CD14-positive monocyte (primary cell): ENCODE data around the gene MRPS9. TPM values are rescaled to one million over a fixed set of nuclear protein-coding genes. Genes with fewer than 3 reads are reported as not detected.

Source experiments
- DNase-seq, 3 donors: peaks; one replicate each; pipeline ENCODE4 v3.0.0-alpha.2; 2011 to 2022
- H2AFZ ChIP-seq: 2 replicates; pipeline ENCODE4 v1.6.0; 2012; ENCODE audit warnings: mild to moderate bottlenecking, low read depth, low read length, inconsistent platforms; ENCODE audit not compliant: insufficient read depth, poor library complexity, severe bottlenecking
- H3K27ac ChIP-seq, 2 donors: 1 replicate in 1 of 2; 2 replicates in 1 of 2; pipeline ENCODE4 v1.5.1; 2012 to 2013; ENCODE audit warnings: low read length in 2 of 2, control low read depth in 1 of 2, inconsistent platforms in 1 of 2, low read depth in 1 of 2, mild to moderate bottlenecking in 1 of 2
- H3K27me3 ChIP-seq, 2 donors: one replicate each; pipeline versions ENCODE4 v1.6.0 to v1.6.1; 2011 to 2013; ENCODE audit warnings: low read length in 2 of 2; ENCODE audit not compliant: control insufficient read depth in 2 of 2, insufficient read depth in 2 of 2
- H3K36me3 ChIP-seq, 2 donors: replicated peaks in 1 of 2; 1 replicate in 1 of 2; 2 replicates in 1 of 2; pipeline versions ENCODE4 v1.5.1 to v1.6.1; 2012 to 2013; ENCODE audit warnings: low read length in 2 of 2, control low read depth in 1 of 2, inconsistent platforms in 1 of 2, mild to moderate bottlenecking in 1 of 2; ENCODE audit not compliant: insufficient read depth in 2 of 2, control insufficient read depth in 1 of 2
- H3K4me1 ChIP-seq, 2 donors: 1 replicate in 1 of 2; 2 replicates in 1 of 2; pipeline versions ENCODE4 v1.5.1 to v1.6.1; 2012 to 2013; ENCODE audit warnings: low read length in 2 of 2, control low read depth in 1 of 2, inconsistent platforms in 1 of 2, mild to moderate bottlenecking in 1 of 2, moderate library complexity in 1 of 2; ENCODE audit not compliant: insufficient read depth in 2 of 2, control insufficient read depth in 1 of 2
- H3K4me2 ChIP-seq: replicated peaks from 2 replicates; pipeline ENCODE3; 2012; ENCODE audit warnings: low read length, moderate library complexity, mild to moderate bottlenecking; ENCODE audit not compliant: poor library complexity, severe bottlenecking; ENCODE audit errors: extremely low read depth
- H3K4me3 ChIP-seq, 3 experiments: fragments of 200-600 bp in 1 of 3; sonication (generic) in 1 of 3; replicated peaks in 1 of 3; 1 replicate in 2 of 3; 2 replicates in 1 of 3; pipeline ENCODE4 v1.5.1; 2011 to 2013; ENCODE audit warnings: low read length in 3 of 3, mild to moderate bottlenecking in 3 of 3, control low read depth in 2 of 3, low read depth in 2 of 3, inconsistent platforms in 1 of 3, moderate library complexity in 1 of 3
- H3K79me2 ChIP-seq: 2 replicates; pipeline ENCODE4 v1.6.0; 2012; ENCODE audit warnings: mild to moderate bottlenecking, control low read depth, inconsistent platforms, low read length, moderate library complexity; ENCODE audit not compliant: insufficient read depth
- H3K9ac ChIP-seq: 2 replicates; pipeline ENCODE4 v1.6.0; 2017; ENCODE audit warnings: low read length, mild to moderate bottlenecking; ENCODE audit not compliant: insufficient read depth, poor library complexity, severe bottlenecking
- H3K9me3 ChIP-seq, 2 donors: replicated peaks in 1 of 2; 1 replicate in 1 of 2; 2 replicates in 1 of 2; pipeline versions ENCODE4 v1.5.1 to v1.6.1; 2012 to 2013; ENCODE audit warnings: low read length in 2 of 2, control low read depth in 1 of 2; ENCODE audit not compliant: control insufficient read depth in 1 of 2, insufficient read depth in 1 of 2
- H4K20me1 ChIP-seq: 2 replicates; pipeline ENCODE4 v1.6.0; 2012; ENCODE audit warnings: mild to moderate bottlenecking, low read length, control low read depth, moderate library complexity; ENCODE audit not compliant: insufficient read depth
- H3K27ac Mint-ChIP-seq, 7 donors: one replicate each; pipeline ENCODE4 v1.8.0; 2020; ENCODE audit warnings: mild to moderate bottlenecking in 7 of 7, mixed read lengths in 7 of 7, moderate library complexity in 6 of 7, inconsistent platforms in 2 of 7
- H3K27me3 Mint-ChIP-seq, 3 donors: one replicate each; pipeline ENCODE4 v1.8.0; 2021 to 2022; ENCODE audit warnings: low read depth in 3 of 3, mild to moderate bottlenecking in 3 of 3, mixed read lengths in 3 of 3, moderate library complexity in 3 of 3, inconsistent platforms in 1 of 3
- H3K36me3 Mint-ChIP-seq, 2 donors: one replicate each; pipeline ENCODE4 v1.8.0; 2020; ENCODE audit warnings: mixed read lengths in 2 of 2, inconsistent platforms in 1 of 2, mild to moderate bottlenecking in 1 of 2
- H3K4me1 Mint-ChIP-seq: one replicate; pipeline ENCODE4 v1.8.0; 2020; ENCODE audit warnings: mild to moderate bottlenecking, mixed read lengths
- H3K4me3 Mint-ChIP-seq, 2 donors: one replicate each; pipeline ENCODE4 v1.8.0; 2020; ENCODE audit warnings: mild to moderate bottlenecking in 2 of 2, mixed read lengths in 2 of 2, moderate library complexity in 1 of 2
- H3K9me3 Mint-ChIP-seq, 7 donors: one replicate each; pipeline ENCODE4 v1.8.0; 2020 to 2022; ENCODE audit warnings: mixed read lengths in 7 of 7, mild to moderate bottlenecking in 6 of 7, moderate library complexity in 6 of 7, inconsistent platforms in 2 of 7
- CTCF ChIP-seq: fragments of 200-600 bp; IDR thresholded peaks from one replicate; pipeline ENCODE4 v1.8.0; 2022; ENCODE audit warnings: antibody characterized with exemption, mild to moderate bottlenecking
- WGBS: methylation state at CpG from one replicate; pipeline ENCODE4 v1.1.5; 2013; ENCODE audit warnings: missing lambda C conversion rate; ENCODE audit not compliant: insufficient coverage; 5-methylcytosine and 5-hydroxymethylcytosine counted together
- intact Hi-C, 2 donors: fragments of 100-400 bp; cut with micrococcal nuclease; formaldehyde crosslinking; loops; one replicate each; pipeline versions ENCODE4 v1.15.0 to v1.15.1; 2023
- polyA minus RNA-seq: library from RNA; depleted of rRNA, polyadenylated mRNA; stranded (reverse); fragments of >200 nt; gene quantifications from 2 replicates; pipeline ENCODE4 v1.2.3, GENCODE V29; 2012
- polyA plus RNA-seq, 3 donors: library from polyadenylated mRNA; depleted of rRNA in 1 of 3; unstranded in 2 of 3; stranded (reverse) in 1 of 3; fragments of 300-500 nt in 2 of 3; fragments of >200 nt in 1 of 3; fragmentation: Illumina TruSeq in 2 of 3; gene quantifications; 1 replicate in 2 of 3; 2 replicates in 1 of 3; pipeline ENCODE4 v1.2.3, GENCODE V29; 2012 to 2021
- total RNA-seq, 12 experiments: library from RNA in 1 of 12; stranded (reverse) in 1 of 12; fragments of 120-200 nt in 1 of 12; gene quantifications; one replicate each; pipeline ENCODE4 v1.2.4 and lab custom pipeline; 2013 to 2026; ENCODE audit warnings: mixed read lengths in 6 of 12, inconsistent platforms in 1 of 12

The MRPS9 gene
- total RNA-seq (2013) = 20.2 TPM
- 10 to 100 TPM in 2 of 3 donors, 1 to 10 TPM in 1; 9.9 to 12.5 (median 11.6) TPM for polyA plus RNA-seq
- 4.0 and 6.3 TPM in 2 replicates for polyA minus RNA-seq
- total RNA-seq (lab: John Stamatoyannopoulos, UW) = 2.1 to 11.9 (median 7.9) reads per million in 11 experiments

GRCh38 chr2:105037572-105038382, at the start of gene MRPS9:
MRPS9 (plus strand) TSS chr2:105038069; CDS start chr2:105038093, 24 bp downstream.
- H3K27ac ChIP-seq = peak within 1 kb of the TSS; percentile 36 to 78
- intact Hi-C loops = no loop called here
- H3K9me3 Mint-ChIP-seq = peaks cover 0 to 2% (median 0%) of the 10 kb centered on the region in 7 donors
- H3K9ac ChIP-seq = peak within 1 kb of the TSS; percentile 88
- H3K4me3 Mint-ChIP-seq = peak within 1 kb of the TSS; percentile 99 to 100
- peaks cover 2 to 10% (median 2%) of the 10 kb centered on the region in 3 donors for H3K27me3 Mint-ChIP-seq
- peak within 1 kb of the TSS; percentile 86 to 95 (median 91) for H3K27ac Mint-ChIP-seq
- peak within 1 kb of the TSS; percentile 64 to 94 (median 81) for H3K4me3 ChIP-seq
- H3K36me3 ChIP-seq = no peaks in the 10 kb centered on the region
- H3K9me3 ChIP-seq = no peaks in the 10 kb centered on the region
- no peaks in the 10 kb centered on the region for H4K20me1 ChIP-seq
- H3K4me1 ChIP-seq = peaks cover 12 to 16% of the 10 kb centered on the region in 2 donors
- peak; percentile 95 to 97 (median 96) for DNase-seq
- peak within 1 kb of the TSS; percentile 98 for H2AFZ ChIP-seq
- H3K27me3 ChIP-seq = no peaks in the 10 kb centered on the region
- peaks cover 23% of the 10 kb centered on the region for H3K79me2 ChIP-seq
- under 1% methylated on average over 52 of the region's 55 CpGs for WGBS
- peak within 1 kb of the TSS; percentile 80 for H3K4me2 ChIP-seq
- peaks cover 0 to 3% of the 10 kb centered on the region in 2 donors for H3K36me3 Mint-ChIP-seq
- peaks cover 22% of the 10 kb centered on the region for H3K4me1 Mint-ChIP-seq
- no peak for TF ChIP-seq CTCF

GRCh38 chr2:105005181-105005951, 32.5 kb upstream of the MRPS9 start:
- no CpG with 5 or more reads among the region's 2 CpGs for WGBS
- peaks cover 7 to 32% (median 21%) of the 10 kb centered on the region in 7 donors for H3K9me3 Mint-ChIP-seq

More at GRCh38 chr2:105005181-105005951, 32.5 kb upstream of the MRPS9 start:
- no peak overlapping the region for H3K27ac Mint-ChIP-seq
- Histone ChIP-seq H3K9me3 (peaks cover 10 to 12% of the 10 kb centered on the region in 2 donors), H3K9ac (no peak overlapping the region), H3K4me1 (no peaks in the 10 kb centered on the region), H3K27me3 (no peaks in the 10 kb centered on the region), H4K20me1 (no peaks in the 10 kb centered on the region), H3K27ac (no peak overlapping the region), H2AFZ (no peak overlapping the region), H3K4me3 (no peak overlapping the region), H3K36me3 (no peaks in the 10 kb centered on the region), H3K4me2 (no peak overlapping the region), H3K79me2 (no peaks in the 10 kb centered on the region)
- DNase-seq = no peak
- no peaks in the 10 kb centered on the region for H3K4me1 Mint-ChIP-seq
- no peak for TF ChIP-seq CTCF
- H3K27me3 Mint-ChIP-seq = peaks cover 1 to 3% (median 2%) of the 10 kb centered on the region in 3 donors
- intact Hi-C loops = no loop called here
- no peaks in the 10 kb centered on the region for H3K36me3 Mint-ChIP-seq
- no peak overlapping the region for H3K4me3 Mint-ChIP-seq
